Measurements from ENCODE around the gene AZGP1. TPM values are rescaled to one million over a fixed set of nuclear protein-coding genes. Genes with fewer than 3 reads are reported as not detected.
"Not testable (repeated sequence)": the region's sequence is repeated elsewhere in the genome, so short reads cannot be mapped to it uniquely, and the experiment has no call there.

The AZGP1 gene
- total RNA-seq, 1 donor from 2014 or later, result not detected

- no peak for DNase-seq (ENCODE audit: low spot score, unreplicated experiment)
Measured at GRCh38 chr7:99943641-99944496, 32.0 kb downstream of the AZGP1 start.

GRCh38 chr7:99938296-99938695 lies 37.5 kb downstream of the AZGP1 start:
- H3K9me3 Mint-ChIP-seq (ENCODE audit: low read depth), result peaks cover 15% of the 10 kb centered on the region
- no peak for DNase-seq (ENCODE audit: low spot score, unreplicated experiment)
- H3K36me3 Mint-ChIP-seq (ENCODE audit: insufficient read depth), result no peaks in the 10 kb centered on the region

More at GRCh38 chr7:99943641-99944496, 32.0 kb downstream of the AZGP1 start:
- H3K36me3 Mint-ChIP-seq (ENCODE audit: insufficient read depth), result no peaks in the 10 kb centered on the region
- peaks cover 4% of the 10 kb centered on the region for H3K27me3 Mint-ChIP-seq
- peaks cover 11% of the 10 kb centered on the region for H3K4me1 Mint-ChIP-seq (ENCODE audit: low read depth)
- TF ChIP-seq CTCF (IDR thresholded peaks at IDR 0.05; ENCODE audit: unreplicated experiment), result no peak
- H3K9me3 Mint-ChIP-seq (ENCODE audit: low read depth), result peaks cover 6% of the 10 kb centered on the region
- no peak overlapping the region for H3K27ac Mint-ChIP-seq
- no peak overlapping the region for H3K4me3 Mint-ChIP-seq (ENCODE audit: low read depth)

GRCh38 chr7:99935009-99935408 lies 40.8 kb downstream of the AZGP1 start:
- H3K27me3 Mint-ChIP-seq, result peaks cover 15% of the 10 kb centered on the region
- H3K36me3 Mint-ChIP-seq (ENCODE audit: insufficient read depth); DNase-seq (ENCODE audit: low spot score, unreplicated experiment); H3K4me3 Mint-ChIP-seq (ENCODE audit: low read depth); H3K4me1 Mint-ChIP-seq (ENCODE audit: low read depth): not testable (repeated sequence)
- H3K9me3 Mint-ChIP-seq (ENCODE audit: low read depth), result peaks cover 15% of the 10 kb centered on the region
- peak overlapping the region; percentile 6 for H3K27ac Mint-ChIP-seq

More at GRCh38 chr7:99938296-99938695, 37.5 kb downstream of the AZGP1 start:
- Mint-ChIP-seq H3K27me3 (peaks cover 12% of the 10 kb centered on the region), H3K27ac (no peak overlapping the region), H3K4me1 (ENCODE audit: low read depth) (peaks cover 5% of the 10 kb centered on the region), H3K4me3 (ENCODE audit: low read depth) (no peak overlapping the region)
- TF ChIP-seq CTCF (IDR thresholded peaks at IDR 0.05; ENCODE audit: unreplicated experiment), result no peak

- DNase-seq (ENCODE audit: low spot score, unreplicated experiment), result no peak
- Mint-ChIP-seq H3K4me1 (ENCODE audit: low read depth) (peaks cover 5% of the 10 kb centered on the region), H3K4me3 (ENCODE audit: low read depth) (peak overlapping the region; percentile 82), H3K36me3 (ENCODE audit: insufficient read depth) (no peaks in the 10 kb centered on the region), H3K27me3 (peaks cover 38% of the 10 kb centered on the region), H3K9me3 (ENCODE audit: low read depth) (no peaks in the 10 kb centered on the region), H3K27ac (no peak overlapping the region)
- TF ChIP-seq CTCF (IDR thresholded peaks at IDR 0.05; ENCODE audit: unreplicated experiment), result no peak
Measured at GRCh38 chr7:99930376-99930775, 45.5 kb downstream of the AZGP1 start.

GRCh38 chr7:99929730-99930053 lies 46.1 kb downstream of the AZGP1 start:
- Mint-ChIP-seq H3K9me3 (ENCODE audit: low read depth) (no peaks in the 10 kb centered on the region), H3K4me1 (ENCODE audit: low read depth) (peaks cover 5% of the 10 kb centered on the region), H3K4me3 (ENCODE audit: low read depth) (peak overlapping the region; percentile 82), H3K27ac (no peak overlapping the region), H3K36me3 (ENCODE audit: insufficient read depth) (no peaks in the 10 kb centered on the region), H3K27me3 (peaks cover 36% of the 10 kb centered on the region)
- no peak for DNase-seq (ENCODE audit: low spot score, unreplicated experiment)
- TF ChIP-seq CTCF (IDR thresholded peaks at IDR 0.05; ENCODE audit: unreplicated experiment), result no peak

Data from progenitor cell of endocrine pancreas (in vitro differentiated cells).